NCI-H2029 (cell line): ENCODE measurements around the gene TBC1D12.
"Not testable (repeated sequence)": the region's sequence is repeated elsewhere in the genome, so short reads cannot be mapped to it uniquely, and the experiment has no call there.

Experiments
- DNase-seq: peaks from one replicate; lab custom pipeline; 2025; lab: John Stamatoyannopoulos, UW

The TBC1D12 gene

GRCh38 chr10:94546049-94546900 lies 143.9 kb downstream of the TBC1D12 start:
- peak; percentile 4 for DNase-seq

GRCh38 chr10:94546901-94547185 lies 144.5 kb downstream of the TBC1D12 start:
- DNase-seq: no peak

GRCh38 chr10:94549221-94549620 lies 146.9 kb downstream of the TBC1D12 start:
- no peak for DNase-seq

- DNase-seq: not testable (repeated sequence)
Observed at GRCh38 chr10:94567714-94568307, 165.5 kb downstream of the TBC1D12 start.

GRCh38 chr10:94571081-94571480 lies 168.7 kb downstream of the TBC1D12 start:
- DNase-seq: no peak

GRCh38 chr10:94571528-94571927 lies 169.2 kb downstream of the TBC1D12 start:
- DNase-seq: no peak

- no peak for DNase-seq
Observed at GRCh38 chr10:94578790-94579189, 176.4 kb downstream of the TBC1D12 start.

GRCh38 chr10:94583124-94583523 lies 180.8 kb downstream of the TBC1D12 start:
- no peak for DNase-seq
